Neural progenitor cell (in vitro differentiated cells): ENCODE data around the gene PYGM. TPM values are rescaled to one million over a fixed set of nuclear protein-coding genes. Genes with fewer than 3 reads are reported as not detected.

Experiments
- DNase-seq: peaks from one replicate; pipeline ENCODE4 v3.0.0-alpha.2; 2016; ENCODE audit warnings: low spot score
- H2AFZ ChIP-seq: fragments of 200-600 bp; sonication (generic); replicated peaks from 2 replicates; pipeline ENCODE4 v1.6.1; 2016; ENCODE audit warnings: antibody characterized with exemption
- H3F3A ChIP-seq: fragments of 200-600 bp; sonication (generic); 2 replicates; pipeline ENCODE4 v1.6.1; 2016; ENCODE audit warnings: antibody characterized with exemption, low read depth
- H3K27ac ChIP-seq: fragments of 200-600 bp; sonication (generic); 2 replicates; pipeline ENCODE4 v1.5.1; 2016; ENCODE audit warnings: mild to moderate bottlenecking
- H3K27me3 ChIP-seq: fragments of 200-600 bp; sonication (generic); 2 replicates; pipeline ENCODE4 v1.6.1; 2016; ENCODE audit warnings: mild to moderate bottlenecking, moderate library complexity
- H3K36me3 ChIP-seq: fragments of 200-600 bp; sonication (generic); 2 replicates; pipeline ENCODE4 v1.5.1; 2016
- H3K4me1 ChIP-seq: fragments of 200-600 bp; sonication (generic); 2 replicates; pipeline ENCODE4 v1.6.1; 2016; ENCODE audit warnings: mixed run types
- H3K4me2 ChIP-seq: fragments of 200-600 bp; sonication (generic); 2 replicates; pipeline ENCODE4 v1.6.1; 2016
- H3K4me3 ChIP-seq: fragments of 200-600 bp; sonication (generic); 2 replicates; pipeline ENCODE4 v1.5.1; 2016
- H3K79me2 ChIP-seq: fragments of 200-600 bp; sonication (generic); 2 replicates; pipeline ENCODE4 v1.6.1; 2016; ENCODE audit warnings: low read depth
- H3K9ac ChIP-seq: fragments of 200-600 bp; sonication (generic); 2 replicates; pipeline ENCODE4 v1.6.1; 2016
- H3K9me3 ChIP-seq: fragments of 200-600 bp; sonication (generic); 2 replicates; pipeline ENCODE4 v1.5.1; 2016; ENCODE audit warnings: low read depth
- H4K20me1 ChIP-seq: fragments of 200-600 bp; sonication (generic); 2 replicates; pipeline ENCODE4 v1.6.1; 2016; ENCODE audit warnings: low read depth
- H3K27ac Mint-ChIP-seq: 3 replicates; pipeline ENCODE4 v1.8.0; 2021; ENCODE audit warnings: mixed read lengths
- H3K27me3 Mint-ChIP-seq: 2 replicates; pipeline ENCODE4 v1.8.0; 2022; ENCODE audit warnings: low read depth, mild to moderate bottlenecking, inconsistent platforms, moderate library complexity, mixed read lengths; ENCODE audit not compliant: insufficient read depth
- H3K36me3 Mint-ChIP-seq: 3 replicates; pipeline ENCODE4 v1.8.0; 2021; ENCODE audit warnings: mixed read lengths
- H3K4me1 Mint-ChIP-seq: 3 replicates; pipeline ENCODE4 v1.8.0; 2021; ENCODE audit warnings: mixed read lengths
- H3K4me3 Mint-ChIP-seq: 3 replicates; pipeline ENCODE4 v1.8.0; 2021; ENCODE audit warnings: mild to moderate bottlenecking, moderate library complexity, mixed read lengths
- H3K9me3 Mint-ChIP-seq: 3 replicates; pipeline ENCODE4 v1.8.0; 2020; ENCODE audit warnings: mixed read lengths
- CTCF ChIP-seq: fragments of 200-600 bp; sonication (generic); IDR thresholded peaks from 2 replicates; pipeline ENCODE4 v1.5.1; 2017; ENCODE audit warnings: antibody characterized with exemption, mild to moderate bottlenecking
- EZH2 ChIP-seq: fragments of 200-600 bp; sonication (generic); IDR thresholded peaks from 2 replicates; pipeline ENCODE4 v1.6.1; 2017; ENCODE audit warnings: antibody characterized with exemption, mild to moderate bottlenecking, moderate library complexity
- EZH2phosphoT487 ChIP-seq: fragments of 200-600 bp; sonication (generic); IDR thresholded peaks from 2 replicates; pipeline ENCODE4 v1.6.1; 2017; ENCODE audit warnings: antibody characterized with exemption
- total RNA-seq: library from RNA; depleted of rRNA; stranded (reverse); fragments of >200 nt; gene quantifications from 2 replicates; pipeline ENCODE4 v1.2.3, GENCODE V29; 2015; ENCODE audit warnings: low replicate concordance

The PYGM gene
- total RNA-seq, 1 donor from 2014 or later = 1.4 TPM

- Histone ChIP-seq H3K4me3 (no peak overlapping the region), H3K79me2 (no peaks in the 10 kb centered on the region), H2AFZ (peak overlapping the region; percentile 53), H3K27me3 (peaks cover 31% of the 10 kb centered on the region), H3K36me3 (no peaks in the 10 kb centered on the region), H3K27ac (no peak overlapping the region), H3K4me1 (peaks cover 25% of the 10 kb centered on the region), H3K4me2 (peak overlapping the region; percentile 40), H4K20me1 (no peaks in the 10 kb centered on the region), H3K9me3 (no peaks in the 10 kb centered on the region), H3F3A (peaks cover 13% of the 10 kb centered on the region), H3K9ac (no peak overlapping the region)
- TF ChIP-seq CTCF = no peak
- TF ChIP-seq EZH2 = no peak
- TF ChIP-seq EZH2phosphoT487 = no peak
- Mint-ChIP-seq H3K27ac (peak overlapping the region; percentile 81), H3K36me3 (no peaks in the 10 kb centered on the region), H3K4me1 (peaks cover 58% of the 10 kb centered on the region), H3K27me3 (peaks cover 19% of the 10 kb centered on the region), H3K9me3 (no peaks in the 10 kb centered on the region), H3K4me3 (no peak overlapping the region)
- DNase-seq = peak; percentile 36
These were observed 33.5 kb downstream of the PYGM start for GRCh38 chr11:64726211-64726641.

GRCh38 chr11:64724863-64725532 lies 34.8 kb downstream of the PYGM start:
- no peak for DNase-seq
- H3K4me3 ChIP-seq = no peak overlapping the region
- peak overlapping the region; percentile 40 for H3K4me2 ChIP-seq
- Mint-ChIP-seq H3K9me3 (no peaks in the 10 kb centered on the region), H3K27me3 (peaks cover 28% of the 10 kb centered on the region), H3K4me3 (peak overlapping the region; percentile 78), H3K36me3 (no peaks in the 10 kb centered on the region), H3K4me1 (peaks cover 51% of the 10 kb centered on the region), H3K27ac (peak overlapping the region; percentile 43)
- no peak overlapping the region for H2AFZ ChIP-seq
- no peak for TF ChIP-seq EZH2
- no peak for TF ChIP-seq CTCF
- TF ChIP-seq EZH2phosphoT487 = no peak
- peaks cover 20% of the 10 kb centered on the region for H3K4me1 ChIP-seq
- no peaks in the 10 kb centered on the region for H3K9me3 ChIP-seq
- H3K27ac ChIP-seq = no peak overlapping the region
- H3K27me3 ChIP-seq = peaks cover 34% of the 10 kb centered on the region
- H4K20me1 ChIP-seq = no peaks in the 10 kb centered on the region
- H3F3A ChIP-seq = peaks cover 5% of the 10 kb centered on the region
- H3K9ac ChIP-seq = no peak overlapping the region
- no peaks in the 10 kb centered on the region for H3K36me3 ChIP-seq
- H3K79me2 ChIP-seq = no peaks in the 10 kb centered on the region

- no peaks in the 10 kb centered on the region for H3K9me3 Mint-ChIP-seq
- H3F3A ChIP-seq = no peaks in the 10 kb centered on the region
- no peak overlapping the region for H3K27ac ChIP-seq
- TF ChIP-seq EZH2phosphoT487 = no peak
- no peak for TF ChIP-seq EZH2
- TF ChIP-seq CTCF = no peak
- H3K36me3 Mint-ChIP-seq = no peaks in the 10 kb centered on the region
- H3K79me2 ChIP-seq = no peaks in the 10 kb centered on the region
- peaks cover 47% of the 10 kb centered on the region for H3K4me1 Mint-ChIP-seq
- no peaks in the 10 kb centered on the region for H4K20me1 ChIP-seq
- peak overlapping the region; percentile 78 for H3K4me3 Mint-ChIP-seq
- peaks cover 17% of the 10 kb centered on the region for H3K4me1 ChIP-seq
- peak overlapping the region; percentile 99 for H2AFZ ChIP-seq
- H3K4me2 ChIP-seq = no peak overlapping the region
- no peak overlapping the region for H3K9ac ChIP-seq
- H3K36me3 ChIP-seq = no peaks in the 10 kb centered on the region
- peaks cover 41% of the 10 kb centered on the region for H3K27me3 ChIP-seq
- peaks cover 26% of the 10 kb centered on the region for H3K27me3 Mint-ChIP-seq
- H3K4me3 ChIP-seq = no peak overlapping the region
- no peaks in the 10 kb centered on the region for H3K9me3 ChIP-seq
- no peak for DNase-seq
- H3K27ac Mint-ChIP-seq = peak overlapping the region; percentile 57
These were observed 35.6 kb downstream of the PYGM start for GRCh38 chr11:64723907-64724862.
